Activated CD4-positive, alpha-beta memory T cell treated with anti-CD3 and anti-CD28 coated beads for 36 hours (primary cell): ENCODE data around the gene FAM81A. TPM values are rescaled to one million over a fixed set of nuclear protein-coding genes. Genes with fewer than 3 reads are reported as not detected.

Experiments
- CTCF ChIA-PET: fragments of 350-600 bp; sonication (Branson Sonifier 250); formaldehyde crosslinking; loops from one replicate; lab custom pipeline; 2021; ENCODE audit warnings: antibody characterized with exemption, inconsistent platforms; lab: Charles Lee
- POLR2A ChIA-PET: fragments of 350-600 bp; sonication (Branson Sonifier 250); formaldehyde crosslinking; loops from one replicate; lab custom pipeline; 2021; ENCODE audit warnings: antibody characterized with exemption; lab: Charles Lee
- DNase-seq: peaks from one replicate; pipeline ENCODE4 v3.0.0-alpha.2; 2020
- H3K27ac Mint-ChIP-seq: one replicate; pipeline ENCODE4 v1.8.0; 2021; ENCODE audit warnings: mixed read lengths
- H3K27me3 Mint-ChIP-seq: one replicate; pipeline ENCODE4 v1.8.0; 2021; ENCODE audit warnings: mixed read lengths
- H3K36me3 Mint-ChIP-seq: one replicate; pipeline ENCODE4 v1.8.0; 2021; ENCODE audit warnings: mixed read lengths
- H3K4me1 Mint-ChIP-seq: one replicate; pipeline ENCODE4 v1.8.0; 2021; ENCODE audit warnings: low read depth, mixed read lengths
- H3K4me3 Mint-ChIP-seq: one replicate; pipeline ENCODE4 v1.8.0; 2021; ENCODE audit warnings: mild to moderate bottlenecking, mixed read lengths
- H3K9me3 Mint-ChIP-seq: one replicate; pipeline ENCODE4 v1.8.0; 2021; ENCODE audit warnings: mixed read lengths
- intact Hi-C: fragments of 100-400 bp; cut with micrococcal nuclease; formaldehyde crosslinking; loops from one replicate; pipeline ENCODE4 v1.15.1; 2023
- total RNA-seq, 2 experiments: library from RNA; stranded (reverse); gene quantifications; one replicate each; pipeline ENCODE4 v1.2.3, GENCODE V29; 2021

The FAM81A gene
- total RNA-seq, 2 experiments from 2014 or later, result not detected

GRCh38 chr15:59550530-59550929, 112.5 kb downstream of the FAM81A start:
- ChIA-PET POLR2A (no interaction called here), CTCF (interaction anchor here (0.7 to 1.4 kb wide), 2 partner anchors 91 to 98 kb away, joined by 3 read pairs; no protein-coding TSS in a partner anchor)
- H3K4me3 Mint-ChIP-seq, result no peak overlapping the region
- intact Hi-C loops, result no loop called here
- H3K27ac Mint-ChIP-seq, result no peak overlapping the region
- no peaks in the 10 kb centered on the region for H3K36me3 Mint-ChIP-seq
- no peak for DNase-seq
- no peaks in the 10 kb centered on the region for H3K9me3 Mint-ChIP-seq
- H3K27me3 Mint-ChIP-seq, result peaks cover 4% of the 10 kb centered on the region
- H3K4me1 Mint-ChIP-seq, result no peaks in the 10 kb centered on the region

- ChIA-PET POLR2A (no interaction called here), CTCF (interaction anchor here (0.7 to 1.4 kb wide), 2 partner anchors 91 to 98 kb away, joined by 3 read pairs; no protein-coding TSS in a partner anchor)
- H3K27me3 Mint-ChIP-seq, result peaks cover 4% of the 10 kb centered on the region
- DNase-seq, result no peak
- H3K4me3 Mint-ChIP-seq, result no peak overlapping the region
- intact Hi-C loops, result no loop called here
- no peaks in the 10 kb centered on the region for H3K9me3 Mint-ChIP-seq
- no peaks in the 10 kb centered on the region for H3K4me1 Mint-ChIP-seq
- H3K27ac Mint-ChIP-seq, result no peak overlapping the region
- no peaks in the 10 kb centered on the region for H3K36me3 Mint-ChIP-seq
These were observed 113.0 kb downstream of the FAM81A start for GRCh38 chr15:59550956-59551355.

GRCh38 chr15:59553879-59554735, 116.1 kb downstream of the FAM81A start:
- H3K27me3 Mint-ChIP-seq, result peaks cover 3% of the 10 kb centered on the region
- H3K9me3 Mint-ChIP-seq, result no peaks in the 10 kb centered on the region
- POLR2A ChIA-PET, result no interaction called here
- DNase-seq, result no peak
- H3K4me1 Mint-ChIP-seq, result no peaks in the 10 kb centered on the region
- H3K27ac Mint-ChIP-seq, result no peak overlapping the region
- intact Hi-C loops, result no loop called here
- no peaks in the 10 kb centered on the region for H3K36me3 Mint-ChIP-seq
- H3K4me3 Mint-ChIP-seq, result no peak overlapping the region
- CTCF ChIA-PET, result no interaction called here

- Mint-ChIP-seq H3K4me1 (no peaks in the 10 kb centered on the region), H3K27ac (no peak overlapping the region), H3K36me3 (no peaks in the 10 kb centered on the region), H3K27me3 (peaks cover 3% of the 10 kb centered on the region), H3K9me3 (no peaks in the 10 kb centered on the region), H3K4me3 (no peak overlapping the region)
- ChIA-PET POLR2A (no interaction called here), CTCF (no interaction called here)
- DNase-seq, result no peak
- intact Hi-C loops, result no loop called here
These were observed 117.7 kb downstream of the FAM81A start for GRCh38 chr15:59555696-59556095.

GRCh38 chr15:59556380-59556779, 118.4 kb downstream of the FAM81A start:
- intact Hi-C loops, result no loop called here
- ChIA-PET CTCF (no interaction called here), POLR2A (no interaction called here)
- Mint-ChIP-seq H3K27ac (no peak overlapping the region), H3K4me3 (no peak overlapping the region), H3K27me3 (peaks cover 3% of the 10 kb centered on the region), H3K36me3 (no peaks in the 10 kb centered on the region), H3K9me3 (no peaks in the 10 kb centered on the region), H3K4me1 (no peaks in the 10 kb centered on the region)
- no peak for DNase-seq

- ChIA-PET CTCF (no interaction called here), POLR2A (no interaction called here)
- H3K4me1 Mint-ChIP-seq, result no peaks in the 10 kb centered on the region
These were observed 119.6 kb downstream of the FAM81A start for GRCh38 chr15:59557581-59557980.

GRCh38 chr15:59558851-59559250, 120.9 kb downstream of the FAM81A start:
- Mint-ChIP-seq H3K4me3 (no peak overlapping the region), H3K4me1 (no peaks in the 10 kb centered on the region), H3K27me3 (peaks cover 2% of the 10 kb centered on the region), H3K27ac (no peak overlapping the region), H3K36me3 (no peaks in the 10 kb centered on the region), H3K9me3 (no peaks in the 10 kb centered on the region)
- DNase-seq, result no peak
- intact Hi-C loops, result no loop called here
- POLR2A ChIA-PET, result no interaction called here
- CTCF ChIA-PET, result interaction anchor here (1.1 to 1.5 kb wide), 2 partner anchors 30 to 35 kb away, joined by 3 to 4 read pairs; no protein-coding TSS in a partner anchor

More at GRCh38 chr15:59557581-59557980, 119.6 kb downstream of the FAM81A start:
- no peak overlapping the region for H3K27ac Mint-ChIP-seq
- no peak overlapping the region for H3K4me3 Mint-ChIP-seq
- intact Hi-C loops, result no loop called here
- peaks cover 3% of the 10 kb centered on the region for H3K27me3 Mint-ChIP-seq
- no peaks in the 10 kb centered on the region for H3K36me3 Mint-ChIP-seq
- DNase-seq, result no peak
- H3K9me3 Mint-ChIP-seq, result no peaks in the 10 kb centered on the region

GRCh38 chr15:59561547-59561946, 123.6 kb downstream of the FAM81A start:
- POLR2A ChIA-PET, result no interaction called here
- intact Hi-C loops, result no loop called here
- Mint-ChIP-seq H3K27me3 (peaks cover 2% of the 10 kb centered on the region), H3K4me3 (no peak overlapping the region), H3K36me3 (no peaks in the 10 kb centered on the region), H3K27ac (no peak overlapping the region), H3K4me1 (no peaks in the 10 kb centered on the region), H3K9me3 (no peaks in the 10 kb centered on the region)
- no peak for DNase-seq
- CTCF ChIA-PET, result no interaction called here

- ChIA-PET POLR2A (no interaction called here), CTCF (interaction anchor here (0.7 kb wide), 1 partner anchor 557 kb away, joined by 3 read pairs; no protein-coding TSS in a partner anchor)
- intact Hi-C loops, result no loop called here
- H3K27ac Mint-ChIP-seq, result no peak overlapping the region
- H3K27me3 Mint-ChIP-seq, result peaks cover 2% of the 10 kb centered on the region
- DNase-seq, result no peak
- no peaks in the 10 kb centered on the region for H3K4me1 Mint-ChIP-seq
- H3K4me3 Mint-ChIP-seq, result no peak overlapping the region
- no peaks in the 10 kb centered on the region for H3K36me3 Mint-ChIP-seq
- no peaks in the 10 kb centered on the region for H3K9me3 Mint-ChIP-seq
These were observed 124.6 kb downstream of the FAM81A start for GRCh38 chr15:59562448-59563186.

- DNase-seq, result no peak
- no peaks in the 10 kb centered on the region for H3K36me3 Mint-ChIP-seq
- H3K27ac Mint-ChIP-seq, result no peak overlapping the region
- ChIA-PET POLR2A (no interaction called here), CTCF (interaction anchor here (0.8 kb wide), 1 partner anchor 33 kb away, joined by 3 read pairs; no protein-coding TSS in a partner anchor)
- peaks cover 2% of the 10 kb centered on the region for H3K27me3 Mint-ChIP-seq
- no peaks in the 10 kb centered on the region for H3K9me3 Mint-ChIP-seq
- intact Hi-C loops, result no loop called here
- no peaks in the 10 kb centered on the region for H3K4me1 Mint-ChIP-seq
- H3K4me3 Mint-ChIP-seq, result no peak overlapping the region
These were observed 127.3 kb downstream of the FAM81A start for GRCh38 chr15:59565299-59565698.

- H3K27me3 Mint-ChIP-seq, result peaks cover 2% of the 10 kb centered on the region
- H3K27ac Mint-ChIP-seq, result no peak overlapping the region
- DNase-seq, result no peak
- intact Hi-C loops, result no loop called here
- H3K4me1 Mint-ChIP-seq, result no peaks in the 10 kb centered on the region
- no peaks in the 10 kb centered on the region for H3K36me3 Mint-ChIP-seq
- no peaks in the 10 kb centered on the region for H3K9me3 Mint-ChIP-seq
- no peak overlapping the region for H3K4me3 Mint-ChIP-seq
- ChIA-PET CTCF (no interaction called here), POLR2A (no interaction called here)
These were observed 129.3 kb downstream of the FAM81A start for GRCh38 chr15:59567324-59567723.

- H3K4me1 Mint-ChIP-seq, result no peaks in the 10 kb centered on the region
- CTCF ChIA-PET, result no interaction called here
- no peak for DNase-seq
- no peak overlapping the region for H3K27ac Mint-ChIP-seq
- H3K9me3 Mint-ChIP-seq, result no peaks in the 10 kb centered on the region
- H3K36me3 Mint-ChIP-seq, result no peaks in the 10 kb centered on the region
- H3K27me3 Mint-ChIP-seq, result no peaks in the 10 kb centered on the region
- POLR2A ChIA-PET, result no interaction called here
- H3K4me3 Mint-ChIP-seq, result no peak overlapping the region
- intact Hi-C loops, result no loop called here
These were observed 131.5 kb downstream of the FAM81A start for GRCh38 chr15:59569477-59569876.
